ENCODE results near the gene DMAC2. TPM values are rescaled to one million over a fixed set of nuclear protein-coding genes. Genes with fewer than 3 reads are reported as not detected.

The DMAC2 gene
- total and polyA plus RNA-seq, 2 donors (not counting 3 experiments of a cell fraction or from before 2014, with no cell fraction given) = 65.4 to 137 TPM

GRCh38 chr19:41422955-41423354 is 16.8 kb downstream of the DMAC2 start:
- no peak for FAIRE-seq
- DNase-seq (ENCODE audit: low read depth, low spot score) = no peak
- Histone ChIP-seq H3K79me2 (ENCODE audit: control insufficient read depth, insufficient read depth, low read length) (peaks cover 5% of the 10 kb centered on the region), H3K9me1 (replicated peaks; ENCODE audit: control insufficient read depth, extremely low read depth, insufficient read depth, low read length) (no peaks in the 10 kb centered on the region), H3K27ac (ENCODE audit: insufficient read depth, low read depth, low read length) (no peak overlapping the region), H3K4me1 (ENCODE audit: control insufficient read depth, extremely low read depth, insufficient read depth, low read length) (peaks cover 13% of the 10 kb centered on the region), H2AFZ (ENCODE audit: low read depth, low read length) (no peak overlapping the region), H3K27me3 (ENCODE audit: control insufficient read depth in 2 of 2, insufficient read depth in 2 of 2, low read length in 2 of 2) (no peaks in the 10 kb centered on the region), H3K9ac (replicated peaks; ENCODE audit: extremely low read depth, insufficient read depth, low read length) (no peak overlapping the region), H4K20me1 (replicated peaks; ENCODE audit: control insufficient read depth, extremely low read depth, insufficient read depth, low read length) (no peaks in the 10 kb centered on the region), H3K36me3 (ENCODE audit: control insufficient read depth in 2 of 2, extremely low read depth in 1 of 2, insufficient read depth in 2 of 2, low read length in 2 of 2) (peaks cover 0 to 37% of the 10 kb centered on the region in 2 experiments), H3K9me3 (replicated peaks; ENCODE audit: control insufficient read depth, insufficient read depth, low read length) (no peaks in the 10 kb centered on the region), H3K4me3 (replicated peaks in 1 of 3; ENCODE audit: insufficient read depth in 1 of 3, low read depth in 1 of 3, low read length in 3 of 3) (no peak overlapping the region), H3K4me2 (ENCODE audit: insufficient read depth, low read length) (no peak overlapping the region)
- dilution Hi-C loops (cut with MboI; ENCODE audit: extremely low pct_ligation_motif_present, low sequenced_read_pairs) (no loop called here), intact Hi-C loops (cut with micrococcal nuclease) (no loop called here)
- CTCF ChIA-PET = no interaction called here
- TF ChIP-seq POLR2A (IDR thresholded peaks at IDR 0.05; ENCODE audit: low read depth, low read length) (no peak), EZH2 (IDR thresholded peaks at IDR 0.05; ENCODE audit: borderline replicate concordance, low read depth, low read length, severe bottlenecking) (no peak), FOS (IDR thresholded peaks at IDR 0.05; ENCODE audit: borderline replicate concordance, insufficient read depth, low read length) (no peak), MYC (IDR thresholded peaks at IDR 0.05; ENCODE audit: low read depth, low read length) (no peak), GATA2 (IDR thresholded peaks at IDR 0.05; ENCODE audit: insufficient read depth, insufficient read length, low read depth, low read length) (no peak), POLR2AphosphoS5 (IDR thresholded peaks at IDR 0.05; ENCODE audit: insufficient read depth, low read depth, low read length) (no peak), JUN (IDR thresholded peaks at IDR 0.05; ENCODE audit: borderline replicate concordance, insufficient read depth, insufficient read length, low read depth) (no peak), CTCF (IDR thresholded peaks at IDR 0.05; ENCODE audit: extremely low read depth in 1 of 2, insufficient read depth in 1 of 2, low read depth in 1 of 2, low read length in 2 of 2) (no peak), MAX (IDR thresholded peaks at IDR 0.05; ENCODE audit: insufficient read depth, insufficient read length) (no peak)
- BruUV-seq (replicated peaks) = no TSS peak
- POLR2A ChIA-PET = no interaction called here

All from endothelial cell of umbilical vein (primary cell).